ENCODE data around the gene CBX1. TPM values are rescaled to one million over a fixed set of nuclear protein-coding genes. Genes with fewer than 3 reads are reported as not detected.
"Not testable (repeated sequence)": the region's sequence is repeated elsewhere in the genome, so short reads cannot be mapped to it uniquely, and the experiment has no call there.

Gene CBX1
- total and polyA plus RNA-seq, 8 donors, result 7.9 to 24.1 (median 12.0) TPM

- intact Hi-C loops (cut with DNase I), result loop anchor here in 1 of 3 donors (10.0 kb wide), 1 partner anchor 63 kb away; no protein-coding TSS in a partner anchor
- ATAC-seq, result no peak
- H3K4me3 ChIP-seq, result no peak overlapping the region
- H3K9me3 ChIP-seq, result no peaks in the 10 kb centered on the region
- H3K4me1 ChIP-seq, result peaks cover 0 to 5% (median 0%) of the 10 kb centered on the region in 3 donors
- FAIRE-seq, result no peak
- TF ChIP-seq, protein P1, sequence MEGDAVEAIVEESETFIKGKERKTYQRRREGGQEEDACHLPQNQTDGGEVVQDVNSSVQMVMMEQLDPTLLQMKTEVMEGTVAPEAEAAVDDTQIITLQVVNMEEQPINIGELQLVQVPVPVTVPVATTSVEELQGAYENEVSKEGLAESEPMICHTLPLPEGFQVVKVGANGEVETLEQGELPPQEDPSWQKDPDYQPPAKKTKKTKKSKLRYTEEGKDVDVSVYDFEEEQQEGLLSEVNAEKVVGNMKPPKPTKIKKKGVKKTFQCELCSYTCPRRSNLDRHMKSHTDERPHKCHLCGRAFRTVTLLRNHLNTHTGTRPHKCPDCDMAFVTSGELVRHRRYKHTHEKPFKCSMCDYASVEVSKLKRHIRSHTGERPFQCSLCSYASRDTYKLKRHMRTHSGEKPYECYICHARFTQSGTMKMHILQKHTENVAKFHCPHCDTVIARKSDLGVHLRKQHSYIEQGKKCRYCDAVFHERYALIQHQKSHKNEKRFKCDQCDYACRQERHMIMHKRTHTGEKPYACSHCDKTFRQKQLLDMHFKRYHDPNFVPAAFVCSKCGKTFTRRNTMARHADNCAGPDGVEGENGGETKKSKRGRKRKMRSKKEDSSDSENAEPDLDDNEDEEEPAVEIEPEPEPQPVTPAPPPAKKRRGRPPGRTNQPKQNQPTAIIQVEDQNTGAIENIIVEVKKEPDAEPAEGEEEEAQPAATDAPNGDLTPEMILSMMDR (IDR thresholded peaks at IDR 0.05), result no peak
- no peaks in the 10 kb centered on the region for H3K27me3 ChIP-seq
- no peak for DNase-seq
- 65 to 73% methylated on average over 2 of the region's 2 CpGs for WGBS, 2 donors
- H3K27ac ChIP-seq, result no peak overlapping the region
- peaks cover 0 to 6% (median 3%) of the 10 kb centered on the region in 3 donors for H3K36me3 ChIP-seq
Observed at GRCh38 chr17:48071654-48072053, 29.6 kb downstream of the CBX1 start.

DNA sequence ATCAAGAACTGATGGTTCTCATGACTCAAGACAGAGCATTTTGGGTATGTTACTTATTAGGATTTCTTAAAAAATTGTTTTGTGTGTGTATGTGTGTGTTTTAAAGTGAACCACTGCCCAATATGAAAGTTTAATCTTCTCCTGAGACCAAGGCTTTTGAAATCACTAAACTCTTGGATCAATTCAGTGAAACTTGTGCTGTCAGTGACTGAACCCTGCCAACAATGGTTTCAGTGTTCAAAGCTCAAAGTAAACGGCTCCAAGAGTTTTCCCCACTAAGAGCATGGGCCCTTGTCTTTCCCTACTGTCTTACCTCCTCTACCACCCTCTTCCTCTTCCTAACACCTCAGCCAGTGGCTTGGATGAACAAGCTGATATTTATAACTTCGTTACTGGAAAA, 31.1 kb downstream of the CBX1 start:
- no peaks in the 10 kb centered on the region for H3K9me3 ChIP-seq
- DNase-seq (no peak), ATAC-seq (no peak), FAIRE-seq (no peak)
- intact Hi-C loops (cut with DNase I), result loop anchor here in 1 of 3 donors (10.0 kb wide), 1 partner anchor 65 kb away; no protein-coding TSS in a partner anchor
- H3K27me3 ChIP-seq, result no peaks in the 10 kb centered on the region
- peaks cover 0 to 6% (median 0%) of the 10 kb centered on the region in 3 donors for H3K36me3 ChIP-seq
- no peak overlapping the region for H3K27ac ChIP-seq
- peaks cover 0 to 5% (median 4%) of the 10 kb centered on the region in 3 donors for H3K4me1 ChIP-seq
- WGBS, 2 donors, result 42 to 70% methylated on average over 2 of the region's 2 CpGs
- TF ChIP-seq, protein P1 (IDR thresholded peaks at IDR 0.05), result no peak
- H3K4me3 ChIP-seq, result no peak overlapping the region

DNA sequence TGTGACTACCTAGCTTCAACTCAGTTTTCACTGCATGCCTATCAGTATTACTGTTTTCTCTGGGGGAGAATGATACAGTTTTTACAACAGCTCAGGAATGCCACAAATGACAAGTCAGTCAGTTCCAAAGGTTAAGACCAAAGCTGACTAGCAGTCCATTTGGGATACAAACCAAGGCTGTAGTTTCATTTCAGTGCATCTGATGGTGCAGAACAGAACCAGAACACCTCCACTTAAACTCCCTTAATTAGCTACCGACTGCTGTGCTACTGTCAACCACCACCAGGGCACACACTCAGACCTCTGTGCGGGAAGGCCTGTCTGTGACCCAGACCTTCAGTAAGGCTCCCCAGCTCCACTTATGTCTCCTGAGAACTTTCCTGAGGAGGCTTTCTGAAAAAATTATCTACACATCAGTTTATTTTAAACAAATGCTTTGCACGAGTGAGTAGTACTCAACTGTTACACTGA, 32.8 kb downstream of the CBX1 start:
- TF ChIP-seq, protein P1 (IDR thresholded peaks at IDR 0.05), result no peak
- no peak overlapping the region for H3K4me3 ChIP-seq
- H3K9me3 ChIP-seq, result no peaks in the 10 kb centered on the region
- no peak overlapping the region for H3K27ac ChIP-seq
- FAIRE-seq (no peak), DNase-seq (no peak), ATAC-seq (no peak)
- peaks cover 0 to 4% (median 0%) of the 10 kb centered on the region in 3 donors for H3K4me1 ChIP-seq
- peaks cover 0 to 6% (median 0%) of the 10 kb centered on the region in 3 donors for H3K36me3 ChIP-seq
- intact Hi-C loops (cut with DNase I), result no loop called here
- WGBS, 2 donors, result 70 to 72% methylated on average over 3 of the region's 3 CpGs
- no peaks in the 10 kb centered on the region for H3K27me3 ChIP-seq

- intact Hi-C loops (cut with DNase I); FAIRE-seq; H3K27ac ChIP-seq; DNase-seq; H3K4me1 ChIP-seq; H3K27me3 ChIP-seq; H3K4me3 ChIP-seq; ATAC-seq; H3K9me3 ChIP-seq; H3K36me3 ChIP-seq: not testable (repeated sequence)
- WGBS, 2 donors, result 65 to 82% methylated on average over 2 of the region's 2 CpGs
Observed at GRCh38 chr17:48067808-48068207, 33.5 kb downstream of the CBX1 start.

DNA sequence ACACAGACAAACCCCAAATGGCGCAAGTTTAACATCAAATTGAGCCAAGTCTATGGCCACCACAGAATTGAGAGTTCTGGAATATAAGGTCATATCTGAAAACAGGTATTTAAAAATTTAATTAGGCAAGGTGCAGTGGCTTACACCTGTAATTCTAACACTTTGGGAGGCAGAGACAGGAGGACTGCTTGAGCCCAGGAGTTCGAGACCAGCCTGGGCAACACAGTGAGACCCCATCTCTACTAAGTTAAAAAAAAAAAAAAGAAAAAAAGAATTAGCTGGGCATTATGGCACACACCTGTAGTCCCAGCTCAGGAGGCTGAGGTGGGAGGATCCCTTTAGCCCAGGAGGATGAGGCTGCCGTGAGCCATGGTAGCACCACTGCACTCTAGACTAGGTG, 34.0 kb downstream of the CBX1 start:
- no peak overlapping the region for H3K4me3 ChIP-seq
- H3K27me3 ChIP-seq, result no peaks in the 10 kb centered on the region
- WGBS, 2 donors, result 96 to 99% methylated on average over 3 of the region's 3 CpGs
- DNase-seq, result no peak
- no peak overlapping the region for H3K27ac ChIP-seq
- peaks cover 0 to 4% (median 0%) of the 10 kb centered on the region in 3 donors for H3K4me1 ChIP-seq
- intact Hi-C loops (cut with DNase I), result no loop called here
- H3K36me3 ChIP-seq, result peaks cover 0 to 6% (median 0%) of the 10 kb centered on the region in 3 donors
- no peaks in the 10 kb centered on the region for H3K9me3 ChIP-seq
- no peak for FAIRE-seq
- no peak for ATAC-seq
- TF ChIP-seq, protein P1 (IDR thresholded peaks at IDR 0.05), result no peak

All from pancreas (tissue), 10 donors.